HEK293 (cell line): ENCODE measurements around the gene DHRS13.

Source experiments
- CTCF ChIA-PET: fragments of 350-600 bp; formaldehyde crosslinking; extraction: SDS; loops from one replicate; lab custom pipeline; 2021; ENCODE audit warnings: antibody characterized with exemption; lab: Yijun Ruan, JAX
- POLR2A ChIA-PET: fragments of 300-600 bp; formaldehyde crosslinking; extraction: SDS; loops from one replicate; lab custom pipeline; 2020; ENCODE audit warnings: antibody characterized with exemption, inconsistent platforms; lab: Yijun Ruan, JAX
- H3K27ac ChIP-seq: fragments of 200-500 bp; sonication (Bioruptor generic); 2 replicates; pipeline ENCODE4 v1.5.1; 2014; ENCODE audit warnings: low read depth, low read length, control low read depth, inconsistent platforms; ENCODE audit errors: extremely low read depth
- H3K36me3 ChIP-seq, 2 experiments: fragments of 200-500 bp in 1 of 2; sonication (Bioruptor generic) in 1 of 2; 1 replicate in 1 of 2; 2 replicates in 1 of 2; pipeline ENCODE4 v1.5.1; 2014 to 2017; ENCODE audit warnings: inconsistent platforms in 2 of 2, low read length in 2 of 2; ENCODE audit not compliant: control insufficient read depth in 2 of 2, insufficient read depth in 1 of 2
- H3K4me1 ChIP-seq: fragments of 200-500 bp; sonication (Bioruptor generic); 2 replicates; pipeline ENCODE4 v1.5.1; 2014; ENCODE audit warnings: mild to moderate bottlenecking, low read length, inconsistent platforms; ENCODE audit not compliant: control insufficient read depth, insufficient read depth
- H3K4me3 ChIP-seq: 2 replicates; pipeline ENCODE4 v1.5.1; 2011; ENCODE audit warnings: low read depth, mild to moderate bottlenecking, control low read depth, low read length, moderate library complexity
- H3K9me3 ChIP-seq: fragments of 200-500 bp; sonication (Bioruptor generic); 2 replicates; pipeline ENCODE4 v1.5.1; 2014; ENCODE audit warnings: low read depth, low read length, inconsistent platforms; ENCODE audit not compliant: control insufficient read depth, insufficient read depth
- GLIS1 ChIP-seq: fragments of 450-650 bp; formaldehyde crosslinking; IDR thresholded peaks from 2 replicates; pipeline ENCODE4 v1.5.1; 2016; ENCODE audit warnings: missing biosample characterization, missing genetic modification characterization
- GLIS2 ChIP-seq: fragments of 450-650 bp; formaldehyde crosslinking; IDR thresholded peaks from 2 replicates; pipeline ENCODE4 v1.5.1; 2016; ENCODE audit warnings: missing biosample characterization, missing genetic modification characterization
- IKZF3 ChIP-seq: fragments of 450-650 bp; IDR thresholded peaks from 2 replicates; pipeline ENCODE4 v1.5.0; 2018; ENCODE audit warnings: missing biosample characterization, mild to moderate bottlenecking, missing genetic modification characterization, moderate library complexity
- SP2 ChIP-seq: fragments of 450-650 bp; formaldehyde crosslinking; IDR thresholded peaks from 2 replicates; pipeline ENCODE4 v1.5.1; 2016; ENCODE audit warnings: missing biosample characterization, missing genetic modification characterization
- YY2 ChIP-seq: fragments of 450-650 bp; formaldehyde crosslinking; IDR thresholded peaks from 2 replicates; pipeline ENCODE4 v1.5.1; 2016; ENCODE audit warnings: missing biosample characterization, missing genetic modification characterization
- ZNF335 ChIP-seq: fragments of 450-650 bp; formaldehyde crosslinking; conservative IDR thresholded peaks from 2 replicates; pipeline ENCODE4 v1.5.1; 2016; ENCODE audit warnings: missing biosample characterization, missing genetic modification characterization
- ZNF394 ChIP-seq: fragments of 450-650 bp; formaldehyde crosslinking; IDR thresholded peaks from 2 replicates; pipeline ENCODE4 v1.5.1; 2016; ENCODE audit warnings: missing biosample characterization, missing genetic modification characterization, mild to moderate bottlenecking, moderate library complexity, borderline replicate concordance
- ZNF423 ChIP-seq: fragments of 450-650 bp; formaldehyde crosslinking; IDR thresholded peaks from 2 replicates; pipeline ENCODE4 v1.5.1; 2016; ENCODE audit warnings: missing biosample characterization, missing genetic modification characterization
- ZNF600 ChIP-seq: fragments of 450-650 bp; formaldehyde crosslinking; IDR thresholded peaks from 2 replicates; pipeline ENCODE4 v1.5.1; 2016; ENCODE audit warnings: missing biosample characterization, missing genetic modification characterization
- ZNF660 ChIP-seq: fragments of 450-650 bp; IDR thresholded peaks from 2 replicates; pipeline ENCODE4 v1.5.1; 2018; ENCODE audit warnings: missing biosample characterization, mild to moderate bottlenecking, missing genetic modification characterization
- ZNF792 ChIP-seq: fragments of 450-650 bp; formaldehyde crosslinking; IDR thresholded peaks from 2 replicates; pipeline ENCODE4 v1.5.1; 2016; ENCODE audit warnings: missing biosample characterization, missing genetic modification characterization
- ZSCAN23 ChIP-seq: fragments of 450-650 bp; formaldehyde crosslinking; IDR thresholded peaks from 2 replicates; pipeline ENCODE4 v1.5.1; 2016; ENCODE audit warnings: missing biosample characterization, missing genetic modification characterization
- ZXDB ChIP-seq: fragments of 450-650 bp; formaldehyde crosslinking; IDR thresholded peaks from 2 replicates; pipeline ENCODE4 v1.5.1; 2016; ENCODE audit warnings: missing biosample characterization, missing genetic modification characterization
- TF ChIP-seq, protein P1 (sequence below): fragments of 450-650 bp; formaldehyde crosslinking; IDR thresholded peaks from 2 replicates; pipeline ENCODE4 v1.5.1; 2017; ENCODE audit warnings: missing biosample characterization, mild to moderate bottlenecking, missing genetic modification characterization, moderate library complexity
- TF ChIP-seq, protein P2 (sequence below): fragments of 450-650 bp; formaldehyde crosslinking; optimal IDR thresholded peaks from 2 replicates; pipeline ENCODE3; 2016; ENCODE audit warnings: missing biosample characterization, mild to moderate bottlenecking, missing genetic modification characterization
- TF ChIP-seq, protein P3 (sequence below): fragments of 450-650 bp; formaldehyde crosslinking; IDR thresholded peaks from 2 replicates; pipeline ENCODE4 v1.5.1; 2016; ENCODE audit warnings: missing biosample characterization, missing genetic modification characterization

The DHRS13 gene

DNA sequence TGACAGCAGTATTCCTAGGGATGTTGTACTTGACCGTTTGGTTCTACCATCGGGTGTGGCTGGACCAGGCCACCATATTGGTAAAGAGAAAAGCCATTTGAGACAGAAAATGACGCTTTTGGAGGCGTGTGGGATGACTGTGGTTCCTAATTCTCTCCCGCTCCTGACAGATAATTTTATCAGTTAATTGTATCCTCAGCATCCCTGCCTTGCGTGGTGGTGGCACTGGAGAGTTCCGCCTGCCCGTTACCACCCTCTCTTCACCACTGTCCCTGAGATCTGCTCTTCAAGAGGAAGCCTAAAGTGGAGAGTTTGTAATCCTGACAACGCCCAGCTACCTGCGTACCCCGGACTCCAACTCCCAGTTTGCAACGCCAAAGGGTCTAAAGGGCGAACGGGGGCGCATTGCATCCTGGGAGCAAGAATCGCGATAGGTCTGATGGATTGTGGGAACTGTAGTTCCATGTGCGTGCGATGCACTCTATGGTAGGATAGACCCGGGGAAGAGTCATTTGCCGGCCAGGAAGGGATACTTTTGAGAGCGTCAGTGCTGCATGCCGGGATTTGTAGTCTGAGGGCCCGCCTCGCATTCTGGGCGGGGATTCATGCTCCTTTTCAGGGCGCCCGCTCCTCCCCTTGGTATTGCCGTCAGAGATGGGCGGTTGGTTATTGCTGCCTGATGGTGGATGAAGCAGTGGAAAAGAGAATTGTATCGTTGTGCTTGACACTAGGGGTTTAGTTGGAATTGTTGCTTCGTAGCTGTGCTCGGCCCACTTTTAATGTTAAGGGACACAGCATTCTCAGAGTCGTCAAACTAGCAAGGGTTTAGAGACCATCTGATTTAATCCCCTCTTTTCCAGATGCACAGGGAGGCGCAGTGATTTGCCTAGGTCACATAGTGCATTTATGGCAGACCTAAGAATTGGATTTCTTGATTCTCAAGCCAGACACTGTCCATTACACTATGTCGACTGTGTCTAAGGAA lies 49.4 kb upstream of the DHRS13 start (continued):
- TF ChIP-seq, protein P1, sequence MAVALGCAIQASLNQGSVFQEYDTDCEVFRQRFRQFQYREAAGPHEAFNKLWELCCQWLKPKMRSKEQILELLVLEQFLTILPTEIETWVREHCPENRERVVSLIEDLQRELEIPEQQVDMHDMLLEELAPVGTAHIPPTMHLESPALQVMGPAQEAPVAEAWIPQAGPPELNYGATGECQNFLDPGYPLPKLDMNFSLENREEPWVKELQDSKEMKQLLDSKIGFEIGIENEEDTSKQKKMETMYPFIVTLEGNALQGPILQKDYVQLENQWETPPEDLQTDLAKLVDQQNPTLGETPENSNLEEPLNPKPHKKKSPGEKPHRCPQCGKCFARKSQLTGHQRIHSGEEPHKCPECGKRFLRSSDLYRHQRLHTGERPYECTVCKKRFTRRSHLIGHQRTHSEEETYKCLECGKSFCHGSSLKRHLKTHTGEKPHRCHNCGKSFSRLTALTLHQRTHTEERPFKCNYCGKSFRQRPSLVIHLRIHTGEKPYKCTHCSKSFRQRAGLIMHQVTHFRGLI, result peak; percentile 16; the same call in 1 of the 2 replicates
- TF ChIP-seq ZNF792 (no peak), ZNF335 (tag by site-specific recombination) (peak; percentile 89), ZNF423 (tag by site-specific recombination) (no peak)
- TF ChIP-seq, all 188 proteins: peak for 57

DNA sequence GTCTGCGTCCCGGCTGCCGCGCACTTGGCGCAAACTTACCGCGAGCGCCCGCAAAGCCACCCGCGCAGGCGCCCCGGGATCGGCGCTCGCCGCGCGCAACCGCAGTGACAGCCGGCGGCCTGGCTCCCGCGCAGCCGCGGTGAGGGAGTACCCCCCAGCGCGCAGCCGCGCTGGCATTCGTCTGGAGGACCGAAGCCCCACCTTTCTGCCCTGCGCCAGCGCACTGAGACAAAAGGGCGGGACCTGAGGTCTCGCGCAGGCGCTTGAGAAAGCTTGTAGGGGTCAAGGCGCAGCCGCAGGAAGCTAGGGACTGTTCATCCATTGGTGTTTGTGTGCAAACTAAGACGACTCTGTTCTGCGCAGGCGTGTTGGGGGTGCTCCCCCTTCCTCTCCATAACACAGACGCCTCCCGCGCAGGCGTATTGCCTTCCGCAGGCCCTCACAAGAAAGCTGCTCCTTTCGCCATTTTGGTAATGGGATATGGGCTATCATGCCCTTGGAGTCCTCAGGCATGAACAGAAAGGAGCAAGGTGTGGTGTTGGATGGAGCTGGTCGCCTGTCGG lies 48.6 kb upstream of the DHRS13 start, which contains the start of gene PHF12:
TSS of gene PHF12 (minus strand) at position 91 of the 563 bp plus-strand sequence. CDS start 558 bp downstream, outside the sequence.
- Histone ChIP-seq H3K9me3 (no peaks in the 10 kb centered on the region), H3K36me3 (peaks cover 6 to 10% of the 10 kb centered on the region in 2 experiments; a peak in 2 of 3 replicates), H3K4me1 (peaks cover 10% of the 10 kb centered on the region), H3K4me3 (peak within 1 kb of the TSS; percentile 87), H3K27ac (peak within 1 kb of the TSS; percentile 87)
- CTCF ChIA-PET, result interaction anchor here (0.6 to 18.9 kb wide), 13 partner anchors 12 to 498 kb away, joined by 3 to 680 read pairs (median 6); partner anchors contain the start of gene DHRS13
- TF ChIP-seq GLIS2 (tag by site-specific recombination), result 0 out of 2 replicates have a peak, but pooled peaks have one; percentile 25
- no peak for TF ChIP-seq ZSCAN23 (tag by site-specific recombination)
- TF ChIP-seq SP2 (tag by site-specific recombination), result peak; percentile 93
- TF ChIP-seq YY2, result peak; percentile 71; the same call in 1 of the 2 replicates
- TF ChIP-seq ZNF660 (tag by site-specific recombination), result 0 out of 2 replicates have a peak, but pooled peaks have one; percentile 5
- TF ChIP-seq, protein P2, sequence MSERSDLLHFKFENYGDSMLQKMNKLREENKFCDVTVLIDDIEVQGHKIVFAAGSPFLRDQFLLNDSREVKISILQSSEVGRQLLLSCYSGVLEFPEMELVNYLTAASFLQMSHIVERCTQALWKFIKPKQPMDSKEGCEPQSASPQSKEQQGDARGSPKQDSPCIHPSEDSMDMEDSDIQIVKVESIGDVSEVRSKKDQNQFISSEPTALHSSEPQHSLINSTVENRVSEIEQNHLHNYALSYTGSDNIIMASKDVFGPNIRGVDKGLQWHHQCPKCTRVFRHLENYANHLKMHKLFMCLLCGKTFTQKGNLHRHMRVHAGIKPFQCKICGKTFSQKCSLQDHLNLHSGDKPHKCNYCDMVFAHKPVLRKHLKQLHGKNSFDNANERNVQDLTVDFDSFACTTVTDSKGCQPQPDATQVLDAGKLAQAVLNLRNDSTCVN (tag by site-specific recombination), result peak; percentile 63
- peak; percentile 99 for TF ChIP-seq ZNF394
- no peak for TF ChIP-seq IKZF3
- TF ChIP-seq ZNF600 (tag by site-specific recombination), result peak; percentile 77; the same call in 1 of the 2 replicates
- TF ChIP-seq, protein P3, sequence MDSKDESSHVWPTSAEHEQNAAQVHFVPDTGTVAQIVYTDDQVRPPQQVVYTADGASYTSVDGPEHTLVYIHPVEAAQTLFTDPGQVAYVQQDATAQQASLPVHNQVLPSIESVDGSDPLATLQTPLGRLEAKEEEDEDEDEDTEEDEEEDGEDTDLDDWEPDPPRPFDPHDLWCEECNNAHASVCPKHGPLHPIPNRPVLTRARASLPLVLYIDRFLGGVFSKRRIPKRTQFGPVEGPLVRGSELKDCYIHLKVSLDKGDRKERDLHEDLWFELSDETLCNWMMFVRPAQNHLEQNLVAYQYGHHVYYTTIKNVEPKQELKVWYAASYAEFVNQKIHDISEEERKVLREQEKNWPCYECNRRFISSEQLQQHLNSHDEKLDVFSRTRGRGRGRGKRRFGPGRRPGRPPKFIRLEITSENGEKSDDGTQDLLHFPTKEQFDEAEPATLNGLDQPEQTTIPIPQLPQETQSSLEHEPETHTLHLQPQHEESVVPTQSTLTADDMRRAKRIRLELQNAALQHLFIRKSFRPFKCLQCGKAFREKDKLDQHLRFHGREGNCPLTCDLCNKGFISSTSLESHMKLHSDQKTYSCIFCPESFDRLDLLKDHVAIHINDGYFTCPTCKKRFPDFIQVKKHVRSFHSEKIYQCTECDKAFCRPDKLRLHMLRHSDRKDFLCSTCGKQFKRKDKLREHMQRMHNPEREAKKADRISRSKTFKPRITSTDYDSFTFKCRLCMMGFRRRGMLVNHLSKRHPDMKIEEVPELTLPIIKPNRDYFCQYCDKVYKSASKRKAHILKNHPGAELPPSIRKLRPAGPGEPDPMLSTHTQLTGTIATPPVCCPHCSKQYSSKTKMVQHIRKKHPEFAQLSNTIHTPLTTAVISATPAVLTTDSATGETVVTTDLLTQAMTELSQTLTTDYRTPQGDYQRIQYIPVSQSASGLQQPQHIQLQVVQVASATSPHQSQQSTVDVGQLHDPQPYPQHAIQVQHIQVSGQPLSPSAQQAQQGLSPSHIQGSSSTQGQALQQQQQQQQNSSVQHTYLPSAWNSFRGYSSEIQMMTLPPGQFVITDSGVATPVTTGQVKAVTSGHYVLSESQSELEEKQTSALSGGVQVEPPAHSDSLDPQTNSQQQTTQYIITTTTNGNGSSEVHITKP, result 0 out of 2 replicates have a peak, but pooled peaks have one; percentile 84
- TF ChIP-seq ZXDB (tag by site-specific recombination), result no peak
- peak; percentile 82; the same call in 1 of the 2 replicates for TF ChIP-seq GLIS1 (tag by site-specific recombination)
- POLR2A ChIA-PET, result interaction anchor here (0.6 to 3.4 kb wide), 37 partner anchors 10 to 616 kb away, joined by 3 to 76 read pairs (median 4); partner anchors contain the start of genes BLTP2, ERAL1, FAM222B and FLOT2
